Liver (tissue), 3 donors: ENCODE results near the gene RYR2.

Experiments
- JUND ChIP-seq, 2 donors: IDR thresholded peaks; 2 replicates each; pipeline ENCODE4 v1.6.1; 2016; ENCODE audit warnings: antibody characterized with exemption in 2 of 2
- RAD21 ChIP-seq, 2 donors: IDR thresholded peaks; 2 replicates each; pipeline ENCODE4 v1.6.1; 2016; ENCODE audit warnings: antibody characterized with exemption in 2 of 2, mild to moderate bottlenecking in 2 of 2
- REST ChIP-seq: IDR thresholded peaks from 2 replicates; pipeline ENCODE4 v1.6.1; 2016; ENCODE audit warnings: antibody characterized with exemption, mild to moderate bottlenecking
- TF ChIP-seq, protein P1 (sequence below): fragments of 150-350 bp; IDR thresholded peaks from 2 replicates; pipeline ENCODE4 v1.5.1; 2017; ENCODE audit warnings: improper control_type of control experiment, low read depth, low read length; ENCODE audit not compliant: missing input control
- donor health status: healthy.
- donor health status: healthy.

DNA sequence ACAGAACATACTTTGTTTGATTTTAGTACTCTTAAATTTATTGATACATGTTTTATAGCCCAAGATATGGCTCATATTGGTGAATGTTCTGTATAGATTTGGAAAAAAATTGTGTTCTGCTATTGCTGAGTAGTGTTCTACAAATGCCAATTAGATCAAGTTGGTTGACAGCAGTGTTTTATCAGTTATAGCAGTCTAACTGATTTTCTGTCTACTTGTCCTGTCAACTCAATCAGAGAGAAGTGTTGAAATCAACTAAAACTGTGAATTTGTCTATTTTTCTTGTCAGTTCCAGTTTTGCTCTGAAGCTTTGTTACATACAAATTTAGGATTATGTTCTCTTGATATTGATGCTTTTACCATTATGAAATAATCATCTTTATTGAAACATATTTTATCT is 23.1 kb upstream of the RYR2 start:
- TF ChIP-seq, protein P1, sequence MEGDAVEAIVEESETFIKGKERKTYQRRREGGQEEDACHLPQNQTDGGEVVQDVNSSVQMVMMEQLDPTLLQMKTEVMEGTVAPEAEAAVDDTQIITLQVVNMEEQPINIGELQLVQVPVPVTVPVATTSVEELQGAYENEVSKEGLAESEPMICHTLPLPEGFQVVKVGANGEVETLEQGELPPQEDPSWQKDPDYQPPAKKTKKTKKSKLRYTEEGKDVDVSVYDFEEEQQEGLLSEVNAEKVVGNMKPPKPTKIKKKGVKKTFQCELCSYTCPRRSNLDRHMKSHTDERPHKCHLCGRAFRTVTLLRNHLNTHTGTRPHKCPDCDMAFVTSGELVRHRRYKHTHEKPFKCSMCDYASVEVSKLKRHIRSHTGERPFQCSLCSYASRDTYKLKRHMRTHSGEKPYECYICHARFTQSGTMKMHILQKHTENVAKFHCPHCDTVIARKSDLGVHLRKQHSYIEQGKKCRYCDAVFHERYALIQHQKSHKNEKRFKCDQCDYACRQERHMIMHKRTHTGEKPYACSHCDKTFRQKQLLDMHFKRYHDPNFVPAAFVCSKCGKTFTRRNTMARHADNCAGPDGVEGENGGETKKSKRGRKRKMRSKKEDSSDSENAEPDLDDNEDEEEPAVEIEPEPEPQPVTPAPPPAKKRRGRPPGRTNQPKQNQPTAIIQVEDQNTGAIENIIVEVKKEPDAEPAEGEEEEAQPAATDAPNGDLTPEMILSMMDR, result no peak
- TF ChIP-seq REST (no peak), RAD21 (IDR thresholded peaks at IDR 0.05) (no peak), JUND (IDR thresholded peaks at IDR 0.05) (no peak)
